ENCODE data around the gene ST7L.
A peak's percentile ranks its signal among the peaks of the same experiment; 100 is the strongest.

ST7L gene

DNA sequence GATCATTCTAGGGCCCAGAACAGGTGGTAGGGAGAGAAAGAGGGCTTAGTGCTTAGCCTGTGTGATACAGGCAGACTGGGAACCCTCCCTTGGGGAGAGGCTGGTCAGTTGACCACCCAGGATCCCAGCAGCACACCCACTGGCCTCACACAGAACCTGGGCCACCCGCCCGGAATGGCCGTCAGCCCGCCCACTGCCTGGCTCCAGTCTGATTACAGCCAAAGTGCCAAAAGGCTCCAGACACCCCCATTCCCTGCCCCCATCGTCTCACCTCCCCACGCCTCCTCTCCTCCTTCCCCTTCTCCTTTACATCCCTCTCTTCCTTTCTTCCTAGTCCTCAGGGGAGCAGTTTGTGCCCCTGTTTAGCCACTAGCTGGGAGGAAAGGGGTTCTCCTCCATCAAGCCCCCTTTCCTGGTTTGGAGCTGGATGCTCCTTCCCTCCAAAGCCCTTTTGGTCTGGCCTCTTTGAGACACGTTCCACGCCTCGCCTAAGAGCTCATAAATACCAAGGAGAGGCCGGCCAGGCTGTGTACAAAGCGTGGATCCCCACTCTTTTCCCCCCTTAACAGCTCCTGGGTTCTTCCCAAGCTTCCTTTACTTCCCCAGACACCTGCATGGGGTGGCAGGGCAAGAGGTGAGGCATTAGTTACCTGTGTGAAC lies 114.8 kb downstream of the ST7L start:
- Histone ChIP-seq H3K27ac (ENCODE audit: low read depth, low read length) (no peak overlapping the region), H3K36me3 (ENCODE audit: control insufficient read depth, low read length) (no peaks in the 10 kb centered on the region), H3K9me3 (ENCODE audit: control insufficient read depth, insufficient read depth, low read length) (no peaks in the 10 kb centered on the region), H3K4me3 (ENCODE audit: low read length) (no peak overlapping the region), H3K4me1 (ENCODE audit: control insufficient read depth, low read length) (peaks cover 76% of the 10 kb centered on the region), H3K9me2 (replicated peaks; ENCODE audit: control insufficient read depth, low read length) (no peaks in the 10 kb centered on the region), H3F3A (ENCODE audit: control insufficient read depth, insufficient read depth) (peaks cover 16% of the 10 kb centered on the region), H3K79me2 (ENCODE audit: control insufficient read depth, low read length) (no peaks in the 10 kb centered on the region), H3K4me2 (ENCODE audit: low read length) (peak overlapping the region; percentile 69; the same call in 1 of the 2 replicates), H4K20me1 (ENCODE audit: control insufficient read depth, insufficient read depth, low read depth, low read length) (no peaks in the 10 kb centered on the region), H3K27me3 (ENCODE audit: control insufficient read depth, low read length) (peaks cover 52% of the 10 kb centered on the region)
- TF ChIP-seq, protein P1, sequence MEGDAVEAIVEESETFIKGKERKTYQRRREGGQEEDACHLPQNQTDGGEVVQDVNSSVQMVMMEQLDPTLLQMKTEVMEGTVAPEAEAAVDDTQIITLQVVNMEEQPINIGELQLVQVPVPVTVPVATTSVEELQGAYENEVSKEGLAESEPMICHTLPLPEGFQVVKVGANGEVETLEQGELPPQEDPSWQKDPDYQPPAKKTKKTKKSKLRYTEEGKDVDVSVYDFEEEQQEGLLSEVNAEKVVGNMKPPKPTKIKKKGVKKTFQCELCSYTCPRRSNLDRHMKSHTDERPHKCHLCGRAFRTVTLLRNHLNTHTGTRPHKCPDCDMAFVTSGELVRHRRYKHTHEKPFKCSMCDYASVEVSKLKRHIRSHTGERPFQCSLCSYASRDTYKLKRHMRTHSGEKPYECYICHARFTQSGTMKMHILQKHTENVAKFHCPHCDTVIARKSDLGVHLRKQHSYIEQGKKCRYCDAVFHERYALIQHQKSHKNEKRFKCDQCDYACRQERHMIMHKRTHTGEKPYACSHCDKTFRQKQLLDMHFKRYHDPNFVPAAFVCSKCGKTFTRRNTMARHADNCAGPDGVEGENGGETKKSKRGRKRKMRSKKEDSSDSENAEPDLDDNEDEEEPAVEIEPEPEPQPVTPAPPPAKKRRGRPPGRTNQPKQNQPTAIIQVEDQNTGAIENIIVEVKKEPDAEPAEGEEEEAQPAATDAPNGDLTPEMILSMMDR (IDR thresholded peaks at IDR 0.05; ENCODE audit: low read depth, low read length, poor library complexity, severe bottlenecking) = no peak
- TF ChIP-seq EZH2phosphoT487 (IDR thresholded peaks at IDR 0.05; ENCODE audit: borderline replicate concordance, low read length) = no peak

DNA sequence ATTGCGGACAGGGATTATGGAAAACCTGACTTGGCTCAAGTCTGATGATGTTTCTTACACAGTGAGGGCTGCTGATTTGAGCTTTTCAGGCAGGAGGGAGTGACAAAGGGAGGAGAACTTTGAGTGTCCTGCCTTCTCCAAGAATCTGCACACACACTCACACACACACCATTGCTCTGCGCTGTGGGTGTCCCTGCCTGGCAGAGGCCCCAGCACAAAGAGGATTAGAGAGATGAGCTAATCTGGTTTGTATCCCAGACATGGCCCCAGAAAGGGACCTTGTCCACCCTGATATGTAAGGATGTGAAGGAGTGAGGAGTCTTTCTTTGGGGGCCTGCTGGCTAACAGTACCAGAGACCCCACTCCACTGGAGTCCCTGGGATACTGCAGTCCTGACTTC lies 116.1 kb downstream of the ST7L start:
- no peak overlapping the region for H3K27ac ChIP-seq (ENCODE audit: low read depth, low read length)
- no peaks in the 10 kb centered on the region for H3K9me3 ChIP-seq (ENCODE audit: control insufficient read depth, insufficient read depth, low read length)
- H3K4me3 ChIP-seq (ENCODE audit: low read length) = no peak overlapping the region
- H3K79me2 ChIP-seq (ENCODE audit: control insufficient read depth, low read length) = no peaks in the 10 kb centered on the region
- no peak overlapping the region; the same call in 1 of the 2 replicates for H3K4me2 ChIP-seq (ENCODE audit: low read length)
- no peaks in the 10 kb centered on the region for H3K9me2 ChIP-seq (replicated peaks; ENCODE audit: control insufficient read depth, low read length)
- no peaks in the 10 kb centered on the region for H3K36me3 ChIP-seq (ENCODE audit: control insufficient read depth, low read length)
- H3K4me1 ChIP-seq (ENCODE audit: control insufficient read depth, low read length) = peaks cover 64% of the 10 kb centered on the region
- H3K27me3 ChIP-seq (ENCODE audit: control insufficient read depth, low read length) = peaks cover 39% of the 10 kb centered on the region
- peaks cover 16% of the 10 kb centered on the region for H3F3A ChIP-seq (ENCODE audit: control insufficient read depth, insufficient read depth)
- no peaks in the 10 kb centered on the region for H4K20me1 ChIP-seq (ENCODE audit: control insufficient read depth, insufficient read depth, low read depth, low read length)
- TF ChIP-seq EZH2phosphoT487 (IDR thresholded peaks at IDR 0.05; ENCODE audit: borderline replicate concordance, low read length) = no peak

DNA sequence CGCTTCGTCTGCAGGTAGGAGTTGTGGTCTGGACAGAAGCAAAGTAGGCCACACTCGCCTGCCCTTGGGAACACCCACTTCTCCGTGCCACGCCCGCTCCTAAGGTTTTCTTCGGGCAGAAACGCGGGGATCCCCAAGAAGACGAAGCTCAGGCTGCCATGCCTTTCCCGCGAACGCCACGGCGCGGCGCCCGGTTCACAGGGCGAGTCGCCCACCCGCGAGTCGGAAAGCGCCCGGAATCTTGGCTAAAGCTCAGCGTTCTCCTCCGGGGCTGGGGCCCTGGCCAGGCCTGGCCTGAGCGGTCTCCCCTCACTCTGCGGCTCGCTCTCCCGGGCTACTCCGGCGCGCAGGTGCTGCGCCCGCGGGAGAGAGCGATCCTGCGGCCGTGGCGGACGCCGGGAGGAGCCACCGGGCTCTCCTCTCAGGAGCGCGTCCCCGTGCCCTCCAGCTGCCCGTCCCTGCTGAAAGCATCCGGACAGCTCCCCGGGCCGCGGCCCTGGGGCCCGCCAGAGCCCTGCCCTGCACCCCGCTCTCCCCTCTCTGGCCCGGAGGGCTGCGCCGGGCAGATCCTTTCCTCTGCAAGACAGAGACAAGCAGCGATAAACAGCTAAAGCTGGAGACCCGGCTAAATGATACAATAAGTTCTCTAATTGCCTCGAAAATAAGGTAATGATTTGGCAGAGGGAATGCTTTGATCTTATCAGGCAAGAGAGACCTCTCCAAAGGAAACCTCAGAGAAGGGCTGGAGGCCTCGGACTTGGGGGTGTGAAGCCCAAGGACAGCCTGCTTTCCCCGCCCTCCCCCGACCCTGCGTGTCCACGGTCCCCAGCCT lies 116.9 kb downstream of the ST7L start:
- peak overlapping the region; percentile 71 for H3K4me3 ChIP-seq (ENCODE audit: low read length)

More for the DNA sequence above, 116.9 kb downstream of the ST7L start:
- Histone ChIP-seq H3K4me1 (ENCODE audit: control insufficient read depth, low read length) (peaks cover 56% of the 10 kb centered on the region), H4K20me1 (ENCODE audit: control insufficient read depth, insufficient read depth, low read depth, low read length) (no peaks in the 10 kb centered on the region), H3K27me3 (ENCODE audit: control insufficient read depth, low read length) (peaks cover 36% of the 10 kb centered on the region), H3K36me3 (ENCODE audit: control insufficient read depth, low read length) (no peaks in the 10 kb centered on the region), H3K9me3 (ENCODE audit: control insufficient read depth, insufficient read depth, low read length) (no peaks in the 10 kb centered on the region), H3K9me2 (replicated peaks; ENCODE audit: control insufficient read depth, low read length) (no peaks in the 10 kb centered on the region), H3K79me2 (ENCODE audit: control insufficient read depth, low read length) (no peaks in the 10 kb centered on the region), H3K27ac (ENCODE audit: low read depth, low read length) (no peak overlapping the region), H3K4me2 (ENCODE audit: low read length) (peak overlapping the region; percentile 74), H3F3A (ENCODE audit: control insufficient read depth, insufficient read depth) (peaks cover 15% of the 10 kb centered on the region)
- peak; percentile 63; the same call in 1 of the 2 replicates for TF ChIP-seq EZH2phosphoT487 (IDR thresholded peaks at IDR 0.05; ENCODE audit: borderline replicate concordance, low read length)
- TF ChIP-seq, protein P1 (IDR thresholded peaks at IDR 0.05; ENCODE audit: low read depth, low read length, poor library complexity, severe bottlenecking) = peak; percentile 69

All from DOHH2 (cell line).